ENCODE results near the gene CAND2. TPM values are rescaled to one million over a fixed set of nuclear protein-coding genes. Genes with fewer than 3 reads are reported as not detected.

The CAND2 gene
- polyA plus RNA-seq, 3 donors, result 7.3 to 10.4 (median 9.3) TPM

- DNase-seq (ENCODE audit: extremely low read depth in 1 of 11, low read depth in 9 of 11, low spot score in 4 of 11), result no peak
Observed at GRCh38 chr3:12816521-12817342, 20.3 kb downstream of the CAND2 start.

- no peak for DNase-seq (ENCODE audit: extremely low read depth in 1 of 11, low read depth in 9 of 11, low spot score in 4 of 11)
Observed at GRCh38 chr3:12817343-12817710, 20.8 kb downstream of the CAND2 start.

GRCh38 chr3:12818273-12818672 is 21.8 kb downstream of the CAND2 start:
- DNase-seq (ENCODE audit: extremely low read depth in 1 of 11, low read depth in 9 of 11, low spot score in 4 of 11), result no peak

- DNase-seq (ENCODE audit: extremely low read depth in 1 of 11, low read depth in 9 of 11, low spot score in 4 of 11), result no peak
Observed at GRCh38 chr3:12818773-12819172, 22.3 kb downstream of the CAND2 start.

GRCh38 chr3:12822725-12823373 is 26.4 kb downstream of the CAND2 start:
- DNase-seq (ENCODE audit: extremely low read depth in 1 of 11, low read depth in 9 of 11, low spot score in 4 of 11), result no peak

- DNase-seq (ENCODE audit: extremely low read depth in 1 of 11, low read depth in 9 of 11, low spot score in 4 of 11), result no peak
Observed at GRCh38 chr3:12824299-12824698, 27.8 kb downstream of the CAND2 start.

- DNase-seq (ENCODE audit: extremely low read depth in 1 of 11, low read depth in 9 of 11, low spot score in 4 of 11), result no peak
Observed at GRCh38 chr3:12825156-12825555, 28.7 kb downstream of the CAND2 start.

GRCh38 chr3:12828751-12829150 is 32.3 kb downstream of the CAND2 start:
- no peak for DNase-seq (ENCODE audit: extremely low read depth in 1 of 11, low read depth in 9 of 11, low spot score in 4 of 11)

- DNase-seq (ENCODE audit: extremely low read depth in 1 of 11, low read depth in 9 of 11, low spot score in 4 of 11), result no peak
Observed at GRCh38 chr3:12829404-12829803, 32.9 kb downstream of the CAND2 start.

GRCh38 chr3:12829886-12830784 is 33.7 kb downstream of the CAND2 start:
- no peak for DNase-seq (ENCODE audit: extremely low read depth in 1 of 11, low read depth in 9 of 11, low spot score in 4 of 11)

- no peak for DNase-seq (ENCODE audit: extremely low read depth in 1 of 11, low read depth in 9 of 11, low spot score in 4 of 11)
Observed at GRCh38 chr3:12830785-12831156, 34.3 kb downstream of the CAND2 start.

GRCh38 chr3:12831301-12831866 is 34.9 kb downstream of the CAND2 start:
- no peak for DNase-seq (ENCODE audit: extremely low read depth in 1 of 11, low read depth in 9 of 11, low spot score in 4 of 11)

- DNase-seq (ENCODE audit: extremely low read depth in 1 of 11, low read depth in 9 of 11, low spot score in 4 of 11), result no peak
Observed at GRCh38 chr3:12832350-12833221, 36.1 kb downstream of the CAND2 start.

- no peak for DNase-seq (ENCODE audit: extremely low read depth in 1 of 11, low read depth in 9 of 11, low spot score in 4 of 11)
Observed at GRCh38 chr3:12833222-12834161, 37.0 kb downstream of the CAND2 start.

GRCh38 chr3:12835052-12835665 is 38.7 kb downstream of the CAND2 start:
- no peak for DNase-seq (ENCODE audit: extremely low read depth in 1 of 11, low read depth in 9 of 11, low spot score in 4 of 11)

- no peak for DNase-seq (ENCODE audit: extremely low read depth in 1 of 11, low read depth in 9 of 11, low spot score in 4 of 11)
Observed at GRCh38 chr3:12837295-12837986, 41.0 kb downstream of the CAND2 start.
